ENCODE measurements around the gene SHC2.

DNA sequence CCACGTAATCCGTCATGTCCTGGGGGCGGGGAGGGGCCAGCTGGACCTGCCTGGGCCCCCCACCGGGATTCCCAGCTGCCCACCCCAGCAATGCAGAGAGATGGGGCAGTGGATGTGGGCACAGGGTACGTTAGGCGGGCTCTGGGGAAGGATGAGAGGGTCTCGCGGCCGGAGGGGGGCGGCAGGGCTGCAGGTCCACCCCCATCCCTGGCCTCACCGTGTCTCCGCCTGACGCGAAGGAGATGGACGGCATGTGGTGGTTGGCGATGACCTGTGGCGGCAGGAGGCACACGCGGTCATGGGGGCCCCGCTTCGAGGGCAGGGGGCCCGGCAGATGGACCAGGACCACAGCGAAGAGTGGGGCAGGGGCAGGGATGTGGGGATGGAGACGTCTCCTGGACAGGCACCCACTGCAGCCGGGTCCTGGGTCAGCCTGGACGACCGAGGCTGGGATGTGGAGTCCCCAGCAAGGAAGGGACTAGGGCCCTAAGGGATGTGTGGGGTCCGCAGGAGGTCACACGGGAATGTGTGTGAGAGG, 24.4 kb downstream of the SHC2 start:
- TF ChIP-seq, protein P1, sequence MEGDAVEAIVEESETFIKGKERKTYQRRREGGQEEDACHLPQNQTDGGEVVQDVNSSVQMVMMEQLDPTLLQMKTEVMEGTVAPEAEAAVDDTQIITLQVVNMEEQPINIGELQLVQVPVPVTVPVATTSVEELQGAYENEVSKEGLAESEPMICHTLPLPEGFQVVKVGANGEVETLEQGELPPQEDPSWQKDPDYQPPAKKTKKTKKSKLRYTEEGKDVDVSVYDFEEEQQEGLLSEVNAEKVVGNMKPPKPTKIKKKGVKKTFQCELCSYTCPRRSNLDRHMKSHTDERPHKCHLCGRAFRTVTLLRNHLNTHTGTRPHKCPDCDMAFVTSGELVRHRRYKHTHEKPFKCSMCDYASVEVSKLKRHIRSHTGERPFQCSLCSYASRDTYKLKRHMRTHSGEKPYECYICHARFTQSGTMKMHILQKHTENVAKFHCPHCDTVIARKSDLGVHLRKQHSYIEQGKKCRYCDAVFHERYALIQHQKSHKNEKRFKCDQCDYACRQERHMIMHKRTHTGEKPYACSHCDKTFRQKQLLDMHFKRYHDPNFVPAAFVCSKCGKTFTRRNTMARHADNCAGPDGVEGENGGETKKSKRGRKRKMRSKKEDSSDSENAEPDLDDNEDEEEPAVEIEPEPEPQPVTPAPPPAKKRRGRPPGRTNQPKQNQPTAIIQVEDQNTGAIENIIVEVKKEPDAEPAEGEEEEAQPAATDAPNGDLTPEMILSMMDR (IDR thresholded peaks at IDR 0.05) = no peak
- no peak for TF ChIP-seq POLR2A (IDR thresholded peaks at IDR 0.05)

All from adrenal gland (tissue), 5 donors.